ENCODE data around the gene FIGNL1. TPM values are rescaled to one million over a fixed set of nuclear protein-coding genes. Genes with fewer than 3 reads are reported as not detected.

FIGNL1 gene
- total and polyA plus RNA-seq, 10 of the 15 experiments (the other 5 are each of a cell fraction or from before 2014, with no cell fraction given) = 11.5 to 37.4 (median 29.0) TPM

- ChIA-PET SMC1A (ENCODE audit: uncharacterized antibody, unreplicated experiment) (interaction anchor here (1.5 to 2.5 kb wide), 3 partner anchors 10 to 14 kb away, joined by 5 to 11 read pairs (median 10); no protein-coding TSS in a partner anchor), CTCF (interaction anchor here (1.3 to 1.7 kb wide), 3 partner anchors 9 to 15 kb away, joined by 4 read pairs; no protein-coding TSS in a partner anchor), POLR2A (no interaction called here), RAD21 (ENCODE audit: unreplicated experiment) (no interaction called here)
- H3K4me3 ChIP-seq = no peak overlapping the region
- H3K4me1 ChIP-seq (ENCODE audit: control insufficient read depth, insufficient read depth, low read length) = no peaks in the 10 kb centered on the region
- no peak overlapping the region for H3K9ac ChIP-seq (ENCODE audit: control insufficient read depth, insufficient read depth, low read length)
- DNase-seq (ENCODE audit: low read depth, low spot score) = no peak
- H3K27ac ChIP-seq (ENCODE audit: control insufficient read depth, insufficient read depth) = no peak overlapping the region
- no peak overlapping the region for H2AFZ ChIP-seq (ENCODE audit: control insufficient read depth, low read depth, low read length)
- intact Hi-C loops (cut with micrococcal nuclease; ENCODE audit: unreplicated experiment) = no loop called here
- no peak for TF ChIP-seq SUZ12 (IDR thresholded peaks at IDR 0.05; ENCODE audit: unreplicated experiment)
- TF ChIP-seq IKZF2 (IDR thresholded peaks at IDR 0.05) = no peak
- TF ChIP-seq CBX5 (IDR thresholded peaks at IDR 0.05; ENCODE audit: low read depth) = no peak
- no peak for TF ChIP-seq FOS (IDR thresholded peaks at IDR 0.05; ENCODE audit: borderline replicate concordance, extremely low read depth, insufficient read length)
- TF ChIP-seq GABPA (IDR thresholded peaks at IDR 0.05; ENCODE audit: low read depth) = no peak
- no peak for TF ChIP-seq HDGF (IDR thresholded peaks at IDR 0.05)
- TF ChIP-seq CREM (IDR thresholded peaks at IDR 0.05; ENCODE audit: low read depth) = no peak
- no peak for TF ChIP-seq SIN3A (IDR thresholded peaks at IDR 0.05; ENCODE audit: low read depth, low read length)
- no peak for TF ChIP-seq ATF7 (IDR thresholded peaks at IDR 0.05; ENCODE audit: low read depth)
- no peak for TF ChIP-seq GATAD2B (conservative IDR thresholded peaks at IDR 0.05; ENCODE audit: low read depth)
- TF ChIP-seq YY1 (IDR thresholded peaks at IDR 0.05; ENCODE audit: low read depth, low read length) = no peak
- no peak for TF ChIP-seq NFIC (IDR thresholded peaks at IDR 0.05; ENCODE audit: low read depth, low read length)
- TF ChIP-seq CHD2 (IDR thresholded peaks at IDR 0.05; ENCODE audit: borderline replicate concordance, low read depth, low read length) = no peak
- no peak for TF ChIP-seq NFXL1 (IDR thresholded peaks at IDR 0.05; ENCODE audit: borderline replicate concordance)
- TF ChIP-seq ZNF207 (IDR thresholded peaks at IDR 0.05; ENCODE audit: borderline replicate concordance) = no peak
- TF ChIP-seq IRF4 (IDR thresholded peaks at IDR 0.05; ENCODE audit: low read depth, low read length) = no peak
- TF ChIP-seq RUNX3 (IDR thresholded peaks at IDR 0.05; ENCODE audit: low read length) = no peak
- TF ChIP-seq RELA (IDR thresholded peaks at IDR 0.05; ENCODE audit: borderline replicate concordance, partially characterized antibody) = no peak
- no TSS peak for BruUV-seq (replicated peaks)
- in situ Hi-C loops (cut with MboI) = no loop called here
- 71% methylated on average over 4 of the region's 4 CpGs for WGBS (ENCODE audit: insufficient coverage, insufficient replicate concordance, low lambda C conversion rate, missing lambda C conversion rate)
- no peak overlapping the region for H3K4me2 ChIP-seq (ENCODE audit: control insufficient read depth, insufficient read depth)
- ATAC-seq = no peak
- no peak for FAIRE-seq
- no peaks in the 10 kb centered on the region for H3K27me3 ChIP-seq (replicated peaks in 1 of 2; ENCODE audit: control insufficient read depth in 2 of 2, insufficient read depth in 2 of 2, low read length in 1 of 2)
- H4K20me1 ChIP-seq (ENCODE audit: control insufficient read depth, insufficient read depth) = no peaks in the 10 kb centered on the region
- H3K79me2 ChIP-seq (ENCODE audit: control insufficient read depth, insufficient read depth, low read length) = no peaks in the 10 kb centered on the region
- H3K9me3 ChIP-seq (replicated peaks; ENCODE audit: control insufficient read depth, insufficient read depth, low read length) = no peaks in the 10 kb centered on the region
- no peaks in the 10 kb centered on the region for H3K36me3 ChIP-seq (ENCODE audit: control insufficient read depth in 2 of 2, insufficient read depth in 2 of 2, low read length in 1 of 2)
Measured at GRCh38 chr7:50431722-50432305, 18.3 kb downstream of the FIGNL1 start.
